GM21447 (cell line): ENCODE measurements around the gene MLXIPL.
"Not testable (repeated sequence)": the region's sequence is repeated elsewhere in the genome, so short reads cannot be mapped to it uniquely, and the experiment has no call there.

Experiments
- ATAC-seq: cut with Tn5 transposase; IDR thresholded peaks from one replicate; pipeline ENCODE4 v1.9.1; 2021; ENCODE audit not compliant: unreplicated experiment

Gene MLXIPL

DNA sequence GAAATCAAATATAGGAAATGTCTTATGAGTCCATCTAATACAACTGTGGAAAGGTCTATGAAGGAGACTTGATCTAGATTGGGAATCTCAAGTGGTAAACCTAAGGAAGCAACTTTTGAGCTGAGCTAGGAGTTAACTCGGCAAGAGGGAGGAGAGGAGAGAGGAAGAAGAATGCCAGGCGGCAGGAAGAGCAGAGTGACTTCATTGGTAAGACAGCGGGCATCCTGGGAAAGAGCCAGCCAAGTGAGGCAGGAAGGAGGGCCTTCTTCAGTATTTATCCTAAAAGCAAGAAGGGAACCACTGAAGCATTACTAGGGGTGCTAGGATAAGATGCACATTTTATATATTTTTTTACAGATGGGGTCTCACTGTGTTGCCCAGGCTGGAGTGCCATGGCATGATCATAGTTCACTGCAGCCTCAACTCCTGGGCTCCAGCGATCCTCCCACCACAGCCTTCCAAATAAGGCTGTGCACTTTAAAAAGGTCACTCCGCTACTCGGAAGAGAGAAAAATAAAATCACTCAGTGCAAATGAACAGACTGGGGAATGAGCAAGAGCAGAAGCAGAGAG, 68.8 kb downstream of the MLXIPL start:
- no peak for ATAC-seq

DNA sequence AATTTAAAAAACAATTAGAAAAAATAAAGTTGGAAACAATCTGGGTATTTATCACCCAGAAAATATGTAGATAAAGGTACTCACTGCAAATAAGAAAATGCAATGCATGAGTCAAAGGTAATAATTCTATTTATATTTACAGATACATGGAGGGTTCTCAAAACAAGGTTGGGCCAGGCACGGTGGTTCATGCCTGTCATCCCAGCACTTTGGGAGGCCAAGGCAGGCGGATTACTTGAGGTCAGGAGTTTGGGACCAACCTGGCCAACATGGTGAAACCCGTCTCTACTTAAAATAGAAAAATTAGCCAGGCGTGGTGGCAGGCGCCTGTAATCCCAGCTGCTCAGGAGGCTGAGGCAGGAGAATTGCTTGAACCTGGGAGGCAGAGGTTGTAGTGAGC, 74.2 kb downstream of the MLXIPL start:
- not testable (repeated sequence) for ATAC-seq

GRCh38 chr7:73549176-73549575, 75.1 kb downstream of the MLXIPL start:
- no peak for ATAC-seq

- ATAC-seq = no peak
Measured at GRCh38 chr7:73547841-73548240, 76.5 kb downstream of the MLXIPL start.

GRCh38 chr7:73544678-73545077, 79.6 kb downstream of the MLXIPL start:
- ATAC-seq = no peak
